ENCODE measurements around the gene TRIOBP.

The TRIOBP gene

GRCh38 chr22:37806409-37807333, 109.8 kb downstream of the TRIOBP start:
- H3K4me3 ChIP-seq (ENCODE audit: low read length), result peak overlapping the region; percentile 56; the same call in 1 of the 2 replicates
- TF ChIP-seq ZNF274 (IDR thresholded peaks at IDR 0.05; ENCODE audit: low read depth, low read length), result no peak

DNA sequence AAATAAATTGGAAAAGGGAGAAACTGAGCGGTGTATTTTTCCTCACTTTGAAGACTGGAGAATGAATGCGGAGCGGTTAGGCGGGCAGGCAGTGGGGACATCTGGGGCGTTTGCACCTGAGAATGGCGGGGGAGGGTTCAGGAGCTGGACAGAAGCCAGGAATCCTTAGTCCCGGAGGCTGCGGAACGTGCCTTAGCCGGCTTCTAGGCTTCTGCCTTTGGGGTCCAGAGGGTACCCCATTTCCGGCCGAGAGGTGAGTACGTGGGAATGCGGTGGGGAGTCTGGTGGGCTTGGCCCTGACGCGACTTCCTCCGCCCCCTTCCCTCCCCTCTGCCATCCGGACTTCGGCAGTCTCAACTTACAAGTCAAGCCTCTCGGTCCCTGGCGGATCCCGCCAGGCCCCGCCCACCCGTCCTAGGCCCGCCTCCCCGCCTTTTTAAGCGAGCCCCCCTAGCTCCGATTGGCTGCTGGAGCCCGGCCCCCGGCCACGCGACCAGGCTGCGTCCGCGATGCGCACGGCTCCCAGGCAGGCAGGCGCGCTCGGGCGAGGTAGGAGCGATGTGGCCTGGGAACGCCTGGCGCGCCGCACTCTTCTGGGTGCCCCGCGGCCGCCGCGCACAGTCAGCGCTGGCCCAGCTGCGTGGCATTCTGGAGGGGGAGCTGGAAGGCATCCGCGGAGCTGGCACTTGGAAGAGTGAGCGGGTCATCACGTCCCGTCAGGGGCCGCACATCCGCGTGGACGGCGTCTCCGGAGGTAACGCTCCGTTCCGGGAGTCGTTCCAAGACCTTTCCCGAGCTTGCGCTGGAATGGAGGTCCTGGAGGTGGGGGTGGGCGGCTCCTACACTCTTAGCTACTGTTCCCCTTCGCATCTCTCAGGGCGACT, 110.8 kb downstream of the TRIOBP start, which contains the start of gene GCAT:
TSS of gene GCAT (plus strand) at position 525 of the 884 bp plus-strand sequence. CDS start at position 559, 34 bp downstream.
- peak within 1 kb of the TSS; percentile 60 for H3K4me3 ChIP-seq (ENCODE audit: low read length)
- TF ChIP-seq ZNF274 (IDR thresholded peaks at IDR 0.05; ENCODE audit: low read depth, low read length), result no peak

DNA sequence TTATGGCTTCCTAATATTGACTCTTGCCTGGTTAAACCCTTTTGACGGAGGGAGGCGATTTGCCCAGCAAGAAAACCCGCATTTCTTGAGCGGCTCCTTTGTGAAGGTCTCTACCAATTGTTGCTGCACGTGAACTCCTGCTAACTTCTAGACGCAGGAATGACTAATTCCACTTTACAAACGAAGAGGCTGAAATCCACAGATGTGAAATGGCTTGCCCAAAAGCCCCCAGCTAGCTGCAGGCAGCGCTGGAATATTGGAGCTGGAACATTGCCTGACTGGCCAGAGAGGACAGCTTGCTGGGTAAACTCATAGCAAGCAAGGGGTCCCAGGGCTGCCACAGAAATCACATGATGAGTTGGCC, 111.4 kb downstream of the TRIOBP start:
- peak overlapping the region; percentile 60; the same call in 1 of the 2 replicates for H3K4me3 ChIP-seq (ENCODE audit: low read length)
- no peak for TF ChIP-seq ZNF274 (IDR thresholded peaks at IDR 0.05; ENCODE audit: low read depth, low read length)

- TF ChIP-seq ZNF274 (IDR thresholded peaks at IDR 0.05; ENCODE audit: low read depth, low read length), result no peak
- no peak overlapping the region for H3K4me3 ChIP-seq (ENCODE audit: low read length)
These were observed 113.0 kb downstream of the TRIOBP start for GRCh38 chr22:37809672-37810333.

DNA sequence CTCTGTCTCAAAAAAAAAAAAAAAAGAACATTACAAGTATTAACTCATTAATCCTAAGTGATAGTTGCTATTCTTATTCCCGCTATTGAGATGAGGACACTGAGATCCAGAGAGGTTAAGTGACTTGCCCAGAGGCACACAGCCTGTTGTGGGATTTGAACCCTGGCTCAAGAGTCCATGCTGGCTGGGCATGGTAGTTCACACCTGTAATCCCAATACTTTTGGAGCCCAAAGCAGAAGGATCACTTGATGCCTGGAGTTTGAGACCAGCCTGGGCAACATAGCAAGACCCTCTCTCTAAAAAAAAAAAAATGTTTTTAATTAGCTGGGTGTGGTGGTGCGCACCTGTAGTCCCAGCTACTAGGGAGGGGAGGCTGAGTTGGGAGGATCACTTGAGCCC, 115.0 kb downstream of the TRIOBP start:
- no peak for TF ChIP-seq ZNF274 (IDR thresholded peaks at IDR 0.05; ENCODE audit: low read depth, low read length)
- H3K4me3 ChIP-seq (ENCODE audit: low read length), result no peak overlapping the region

DNA sequence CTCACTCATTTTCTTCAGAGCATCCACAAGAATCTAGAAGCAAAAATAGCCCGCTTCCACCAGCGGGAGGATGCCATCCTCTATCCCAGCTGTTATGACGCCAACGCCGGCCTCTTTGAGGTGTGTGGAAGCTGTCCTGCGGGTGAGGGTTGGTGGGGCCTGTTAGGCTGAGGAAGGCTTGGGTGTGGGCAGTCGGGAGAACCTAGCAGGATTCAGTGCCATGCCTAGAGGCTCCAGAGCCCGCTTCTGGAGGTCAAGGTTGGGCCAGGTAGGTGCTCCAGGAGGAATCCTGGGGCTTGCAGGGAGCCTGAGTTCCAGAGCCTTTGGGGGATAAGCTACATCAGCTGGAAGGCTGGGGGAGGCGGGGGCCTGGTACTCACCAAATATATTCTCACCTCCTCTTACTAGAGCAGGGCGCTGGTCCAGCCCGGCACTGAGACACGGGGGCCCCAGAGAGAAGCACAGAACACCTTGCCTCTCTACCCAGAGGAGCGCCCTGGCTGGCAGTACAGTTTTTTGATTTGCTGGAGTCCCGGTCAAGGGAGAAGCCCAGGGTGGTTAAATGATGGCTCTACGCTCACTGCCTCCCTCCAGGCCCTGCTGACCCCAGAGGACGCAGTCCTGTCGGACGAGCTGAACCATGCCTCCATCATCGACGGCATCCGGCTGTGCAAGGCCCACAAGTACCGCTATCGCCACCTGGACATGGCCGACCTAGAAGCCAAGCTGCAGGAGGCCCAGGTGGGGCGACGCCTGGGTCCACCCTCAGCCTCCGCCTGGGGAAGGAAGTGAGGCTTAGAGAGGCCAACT, 116.2 kb downstream of the TRIOBP start:
- no peak overlapping the region for H3K4me3 ChIP-seq (ENCODE audit: low read length)
- no peak for TF ChIP-seq ZNF274 (IDR thresholded peaks at IDR 0.05; ENCODE audit: low read depth, low read length)

GRCh38 chr22:37815593-37815992, 118.7 kb downstream of the TRIOBP start:
- no peak overlapping the region for H3K4me3 ChIP-seq (ENCODE audit: low read length)
- TF ChIP-seq ZNF274 (IDR thresholded peaks at IDR 0.05; ENCODE audit: low read depth, low read length), result no peak

DNA sequence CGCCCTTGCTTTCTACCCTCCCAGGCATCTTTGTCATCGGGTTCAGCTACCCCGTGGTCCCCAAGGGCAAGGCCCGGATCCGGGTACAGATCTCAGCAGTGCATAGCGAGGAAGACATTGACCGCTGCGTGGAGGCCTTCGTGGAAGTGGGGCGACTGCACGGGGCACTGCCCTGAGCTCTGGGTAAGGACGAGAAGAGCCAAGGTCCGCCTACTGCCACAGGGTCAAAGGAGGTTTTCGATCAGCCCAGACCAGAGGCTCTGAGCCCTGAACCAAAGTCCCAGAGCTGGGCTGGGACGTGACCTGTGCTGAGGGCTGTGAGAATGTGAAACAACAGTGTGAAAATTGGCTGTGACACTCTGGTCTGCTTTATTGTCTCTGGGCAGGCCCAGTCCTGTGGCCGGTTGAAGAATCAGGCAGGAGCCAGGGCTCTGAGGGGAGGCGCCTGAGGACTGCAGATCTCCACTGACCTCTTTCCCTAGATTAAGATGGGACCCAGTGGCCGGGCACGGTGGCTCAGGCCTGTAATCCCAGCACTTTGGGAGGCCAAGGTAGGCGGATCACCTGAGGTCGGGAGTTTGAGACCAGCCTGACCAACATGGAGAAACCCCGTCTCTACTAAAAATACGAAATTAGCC, 119.8 kb downstream of the TRIOBP start:
- no peak for TF ChIP-seq ZNF274 (IDR thresholded peaks at IDR 0.05; ENCODE audit: low read depth, low read length)
- H3K4me3 ChIP-seq (ENCODE audit: low read length), result no peak overlapping the region

- H3K4me3 ChIP-seq (ENCODE audit: low read length), result no peak overlapping the region
- TF ChIP-seq ZNF274 (IDR thresholded peaks at IDR 0.05; ENCODE audit: low read depth, low read length), result no peak
These were observed 121.0 kb downstream of the TRIOBP start for GRCh38 chr22:37817705-37818408.

DNA sequence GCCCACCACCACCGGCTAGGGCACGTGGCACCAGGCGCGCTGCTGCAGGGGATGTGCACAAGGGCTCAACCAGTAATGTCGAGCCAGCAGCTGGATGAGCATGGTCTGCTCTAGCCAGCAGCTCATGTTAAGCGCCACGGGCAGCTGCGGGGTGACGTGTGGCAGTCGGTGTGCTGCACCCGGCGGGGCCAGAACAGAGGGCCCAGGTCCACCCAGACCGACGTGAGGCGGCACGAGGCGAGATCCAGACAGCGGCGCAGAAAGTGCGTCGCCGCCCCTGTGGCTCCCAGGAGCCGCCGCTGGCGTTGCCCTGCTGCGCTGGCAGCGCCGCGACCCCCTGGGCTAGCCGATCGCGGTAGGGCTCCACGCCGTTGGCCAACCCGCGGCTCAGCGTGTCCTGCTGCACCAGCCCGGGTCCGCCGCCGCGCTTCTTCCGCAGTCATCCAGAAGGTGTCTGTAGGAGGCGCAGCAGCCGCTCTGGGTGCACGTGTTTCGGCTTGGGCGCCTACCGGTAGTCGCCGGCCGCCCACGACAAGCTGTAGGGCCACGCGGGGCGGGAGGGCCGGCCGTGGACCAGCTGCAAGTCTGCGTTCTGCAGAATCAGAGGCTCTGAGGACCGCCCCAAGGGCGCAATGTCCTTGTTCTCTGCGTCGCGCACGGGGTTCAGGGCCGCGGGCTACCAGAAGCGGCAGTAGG, 121.7 kb downstream of the TRIOBP start:
- TF ChIP-seq ZNF274 (IDR thresholded peaks at IDR 0.05; ENCODE audit: low read depth, low read length), result no peak
- H3K4me3 ChIP-seq (ENCODE audit: low read length), result no peak overlapping the region

- TF ChIP-seq ZNF274 (IDR thresholded peaks at IDR 0.05; ENCODE audit: low read depth, low read length), result no peak
- H3K4me3 ChIP-seq (ENCODE audit: low read length), result no peak overlapping the region
These were observed 122.2 kb downstream of the TRIOBP start for GRCh38 chr22:37819105-37819433.

GRCh38 chr22:37820350-37820749, 123.5 kb downstream of the TRIOBP start:
- H3K4me3 ChIP-seq (ENCODE audit: low read length), result no peak overlapping the region
- TF ChIP-seq ZNF274 (IDR thresholded peaks at IDR 0.05; ENCODE audit: low read depth, low read length), result no peak
